ACHN (cell line): ENCODE data around the gene PLCXD1.
"Not testable (repeated sequence)": the region's sequence is repeated elsewhere in the genome, so short reads cannot be mapped to it uniquely, and the experiment has no call there.

Source experiments
- DNase-seq: peaks from one replicate; pipeline ENCODE4 v3.0.0-alpha.2; 2015
- in situ Hi-C: cut with HindIII; loops from 2 replicates; pipeline ENCODE4 v1.10.0; 2017; ENCODE audit warnings: low sequenced_read_pairs, low pct_ligation_motif_present, low pct_unique_long_range_greater_than_20kb

Gene PLCXD1

GRCh38 chrX:340641-341423, 59.7 kb downstream of the PLCXD1 start:
- in situ Hi-C loops: no loop called here
- no peak for DNase-seq

GRCh38 chrX:341541-342101, 60.4 kb downstream of the PLCXD1 start:
- no peak for DNase-seq
- in situ Hi-C loops: no loop called here

- in situ Hi-C loops: no loop called here
- no peak for DNase-seq
Observed at GRCh38 chrX:344371-344901, 63.3 kb downstream of the PLCXD1 start.

GRCh38 chrX:345020-345925, 64.1 kb downstream of the PLCXD1 start:
- in situ Hi-C loops: no loop called here
- DNase-seq: no peak

- no peak for DNase-seq
- in situ Hi-C loops: no loop called here
Observed at GRCh38 chrX:346034-346813, 65.0 kb downstream of the PLCXD1 start.

GRCh38 chrX:347351-348117, 66.4 kb downstream of the PLCXD1 start:
- no peak for DNase-seq
- in situ Hi-C loops: no loop called here

GRCh38 chrX:348461-349117, 67.4 kb downstream of the PLCXD1 start:
- in situ Hi-C loops: no loop called here

GRCh38 chrX:349196-349595, 68.0 kb downstream of the PLCXD1 start:
- no peak for DNase-seq
- in situ Hi-C loops: no loop called here

More at GRCh38 chrX:348461-349117, 67.4 kb downstream of the PLCXD1 start:
- DNase-seq: no peak

- no peak for DNase-seq
- in situ Hi-C loops: no loop called here
Observed at GRCh38 chrX:349702-350101, 68.5 kb downstream of the PLCXD1 start.

GRCh38 chrX:350148-350533, 69.0 kb downstream of the PLCXD1 start:
- no peak for DNase-seq
- in situ Hi-C loops: no loop called here

GRCh38 chrX:350534-351323, 69.5 kb downstream of the PLCXD1 start:
- in situ Hi-C loops: no loop called here
- DNase-seq: no peak

- DNase-seq, in situ Hi-C loops: not testable (repeated sequence)
Observed at GRCh38 chrX:351324-351641, 70.1 kb downstream of the PLCXD1 start.

- DNase-seq: no peak
- in situ Hi-C loops: no loop called here
Observed at GRCh38 chrX:351736-352135, 70.6 kb downstream of the PLCXD1 start.

- no peak for DNase-seq
- in situ Hi-C loops: no loop called here
Observed at GRCh38 chrX:352181-352580, 71.0 kb downstream of the PLCXD1 start.

GRCh38 chrX:352582-353314, 71.6 kb downstream of the PLCXD1 start:
- in situ Hi-C loops: no loop called here

More at GRCh38 chrX:352582-353314, 71.6 kb downstream of the PLCXD1 start:
- no peak for DNase-seq
